ENCODE results near the gene PRLHR.

DNA sequence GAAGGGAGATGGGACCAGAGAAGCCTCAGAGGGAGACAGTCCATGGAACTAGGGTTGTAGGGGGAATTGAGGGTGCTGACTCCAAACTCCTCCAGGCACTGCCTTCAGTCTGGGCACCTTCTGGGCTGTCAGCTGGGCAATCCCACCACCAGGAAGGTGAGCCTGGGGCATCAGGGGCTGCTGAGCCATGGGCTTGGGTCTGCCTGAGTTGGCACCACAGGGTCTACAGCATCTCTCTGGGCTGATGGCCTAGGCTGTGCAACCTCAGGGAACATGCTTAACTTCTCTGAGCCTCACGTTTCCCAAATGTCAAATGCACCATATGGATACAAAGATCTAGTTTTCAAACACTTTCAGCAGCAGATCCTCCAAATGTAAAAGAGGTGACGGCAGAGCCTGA lies 46.8 kb upstream of the PRLHR start:
- TF ChIP-seq, protein P1, sequence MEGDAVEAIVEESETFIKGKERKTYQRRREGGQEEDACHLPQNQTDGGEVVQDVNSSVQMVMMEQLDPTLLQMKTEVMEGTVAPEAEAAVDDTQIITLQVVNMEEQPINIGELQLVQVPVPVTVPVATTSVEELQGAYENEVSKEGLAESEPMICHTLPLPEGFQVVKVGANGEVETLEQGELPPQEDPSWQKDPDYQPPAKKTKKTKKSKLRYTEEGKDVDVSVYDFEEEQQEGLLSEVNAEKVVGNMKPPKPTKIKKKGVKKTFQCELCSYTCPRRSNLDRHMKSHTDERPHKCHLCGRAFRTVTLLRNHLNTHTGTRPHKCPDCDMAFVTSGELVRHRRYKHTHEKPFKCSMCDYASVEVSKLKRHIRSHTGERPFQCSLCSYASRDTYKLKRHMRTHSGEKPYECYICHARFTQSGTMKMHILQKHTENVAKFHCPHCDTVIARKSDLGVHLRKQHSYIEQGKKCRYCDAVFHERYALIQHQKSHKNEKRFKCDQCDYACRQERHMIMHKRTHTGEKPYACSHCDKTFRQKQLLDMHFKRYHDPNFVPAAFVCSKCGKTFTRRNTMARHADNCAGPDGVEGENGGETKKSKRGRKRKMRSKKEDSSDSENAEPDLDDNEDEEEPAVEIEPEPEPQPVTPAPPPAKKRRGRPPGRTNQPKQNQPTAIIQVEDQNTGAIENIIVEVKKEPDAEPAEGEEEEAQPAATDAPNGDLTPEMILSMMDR (conservative IDR thresholded peaks at IDR 0.05) = no peak
- TF ChIP-seq ZFX (IDR thresholded peaks at IDR 0.05) = no peak
